Activated naive CD8-positive, alpha-beta T cell treated with anti-CD3 and anti-CD28 coated beads for 36 hours (primary cell): ENCODE results near the gene ABCF2. TPM values are rescaled to one million over a fixed set of nuclear protein-coding genes. Genes with fewer than 3 reads are reported as not detected.

Experiments used
- DNase-seq: peaks from one replicate; pipeline ENCODE4 v3.0.0; 2021
- H3K27ac Mint-ChIP-seq: one replicate; pipeline ENCODE4 v1.8.0; 2022; ENCODE audit warnings: mild to moderate bottlenecking, moderate library complexity, mixed read lengths
- H3K27me3 Mint-ChIP-seq: one replicate; pipeline ENCODE4 v1.8.0; 2022; ENCODE audit warnings: mild to moderate bottlenecking, mixed read lengths
- H3K36me3 Mint-ChIP-seq: one replicate; pipeline ENCODE4 v1.8.0; 2021; ENCODE audit warnings: mild to moderate bottlenecking, mixed read lengths
- H3K4me1 Mint-ChIP-seq: one replicate; pipeline ENCODE4 v1.8.0; 2021; ENCODE audit warnings: mixed read lengths
- H3K4me3 Mint-ChIP-seq: one replicate; pipeline ENCODE4 v1.8.0; 2022; ENCODE audit warnings: mild to moderate bottlenecking, moderate library complexity, mixed read lengths
- H3K9me3 Mint-ChIP-seq: one replicate; pipeline ENCODE4 v1.8.0; 2022; ENCODE audit warnings: mixed read lengths
- total RNA-seq, 2 experiments: library from RNA; stranded (reverse); gene quantifications; one replicate each; pipeline ENCODE4 v1.2.3, GENCODE V29; 2021

Gene ABCF2
- total RNA-seq, 2 experiments from 2014 or later = 85.2 to 87.5 TPM

- H3K4me1 Mint-ChIP-seq = peaks cover 19% of the 10 kb centered on the region
- H3K36me3 Mint-ChIP-seq = peaks cover 11% of the 10 kb centered on the region
- no peaks in the 10 kb centered on the region for H3K9me3 Mint-ChIP-seq
- no peak for DNase-seq
- no peak overlapping the region for H3K4me3 Mint-ChIP-seq
- no peak overlapping the region for H3K27ac Mint-ChIP-seq
- H3K27me3 Mint-ChIP-seq = peaks cover 5% of the 10 kb centered on the region
Observed at GRCh38 chr7:151239837-151240459, 12.9 kb upstream of the ABCF2 start.

- Mint-ChIP-seq H3K4me1 (peaks cover 21% of the 10 kb centered on the region), H3K36me3 (peaks cover 12% of the 10 kb centered on the region), H3K27ac (no peak overlapping the region), H3K4me3 (no peak overlapping the region), H3K9me3 (no peaks in the 10 kb centered on the region), H3K27me3 (no peaks in the 10 kb centered on the region)
- DNase-seq = no peak
Observed at GRCh38 chr7:151238924-151239836, 12.2 kb upstream of the ABCF2 start.

GRCh38 chr7:151238190-151238810 lies 11.3 kb upstream of the ABCF2 start:
- Mint-ChIP-seq H3K27me3 (no peaks in the 10 kb centered on the region), H3K4me3 (no peak overlapping the region), H3K27ac (no peak overlapping the region), H3K36me3 (peaks cover 18% of the 10 kb centered on the region), H3K4me1 (peaks cover 22% of the 10 kb centered on the region), H3K9me3 (no peaks in the 10 kb centered on the region)
- no peak for DNase-seq

GRCh38 chr7:151237244-151238189 lies 10.5 kb upstream of the ABCF2 start:
- Mint-ChIP-seq H3K4me1 (peaks cover 18% of the 10 kb centered on the region), H3K27ac (no peak overlapping the region), H3K27me3 (no peaks in the 10 kb centered on the region), H3K9me3 (no peaks in the 10 kb centered on the region), H3K36me3 (peaks cover 25% of the 10 kb centered on the region), H3K4me3 (no peak overlapping the region)
- no peak for DNase-seq

- Mint-ChIP-seq H3K9me3 (no peaks in the 10 kb centered on the region), H3K4me3 (no peak overlapping the region), H3K27ac (no peak overlapping the region), H3K4me1 (peaks cover 25% of the 10 kb centered on the region), H3K27me3 (no peaks in the 10 kb centered on the region), H3K36me3 (peaks cover 25% of the 10 kb centered on the region)
- DNase-seq = no peak
Observed at GRCh38 chr7:151236406-151236805, 9.4 kb upstream of the ABCF2 start.

- peaks cover 27% of the 10 kb centered on the region for H3K4me1 Mint-ChIP-seq
Observed at GRCh38 chr7:151235091-151235787, 8.2 kb upstream of the ABCF2 start.

GRCh38 chr7:151233804-151234203 lies 6.8 kb upstream of the ABCF2 start:
- Mint-ChIP-seq H3K4me1 (peaks cover 27% of the 10 kb centered on the region), H3K27me3 (no peaks in the 10 kb centered on the region), H3K9me3 (no peaks in the 10 kb centered on the region), H3K36me3 (peaks cover 21% of the 10 kb centered on the region), H3K27ac (peak overlapping the region; percentile 100), H3K4me3 (peak overlapping the region; percentile 100)
- no peak for DNase-seq

More at GRCh38 chr7:151235091-151235787, 8.2 kb upstream of the ABCF2 start:
- peaks cover 25% of the 10 kb centered on the region for H3K36me3 Mint-ChIP-seq
- H3K27me3 Mint-ChIP-seq = no peaks in the 10 kb centered on the region
- DNase-seq = no peak
- H3K9me3 Mint-ChIP-seq = no peaks in the 10 kb centered on the region
- H3K4me3 Mint-ChIP-seq = no peak overlapping the region
- H3K27ac Mint-ChIP-seq = peak overlapping the region; percentile 48

- peaks cover 28% of the 10 kb centered on the region for H3K4me1 Mint-ChIP-seq
- peak overlapping the region; percentile 100 for H3K4me3 Mint-ChIP-seq
- H3K27ac Mint-ChIP-seq = peak overlapping the region; percentile 100
- H3K27me3 Mint-ChIP-seq = no peaks in the 10 kb centered on the region
- peaks cover 21% of the 10 kb centered on the region for H3K36me3 Mint-ChIP-seq
- DNase-seq = peak; percentile 80
- H3K9me3 Mint-ChIP-seq = no peaks in the 10 kb centered on the region
Observed at GRCh38 chr7:151232917-151233701, 6.1 kb upstream of the ABCF2 start.

- peak; percentile 92 for DNase-seq
- no peaks in the 10 kb centered on the region for H3K27me3 Mint-ChIP-seq
- peaks cover 34% of the 10 kb centered on the region for H3K4me1 Mint-ChIP-seq
- peak within 1 kb of the TSS; percentile 100 for H3K4me3 Mint-ChIP-seq
- peaks cover 21% of the 10 kb centered on the region for H3K36me3 Mint-ChIP-seq
- peak within 1 kb of the TSS; percentile 100 for H3K27ac Mint-ChIP-seq
- H3K9me3 Mint-ChIP-seq = no peaks in the 10 kb centered on the region
Observed at GRCh38 chr7:151232091-151232916, 5.3 kb upstream of the ABCF2 start, which contains the start of gene CHPF2. Gene CHPF2, plus strand, starts transcription at chr7:151232483. Its CDS starts 1,529 bp downstream, at chr7:151234012.

GRCh38 chr7:151231080-151231479 lies 4.1 kb upstream of the ABCF2 start:
- Mint-ChIP-seq H3K9me3 (no peaks in the 10 kb centered on the region), H3K36me3 (peaks cover 25% of the 10 kb centered on the region), H3K4me3 (no peak overlapping the region), H3K27ac (no peak overlapping the region), H3K4me1 (peaks cover 40% of the 10 kb centered on the region), H3K27me3 (no peaks in the 10 kb centered on the region)
- no peak for DNase-seq

- DNase-seq = no peak
- peaks cover 39% of the 10 kb centered on the region for H3K36me3 Mint-ChIP-seq
- H3K4me3 Mint-ChIP-seq = no peak overlapping the region
- no peak overlapping the region for H3K27ac Mint-ChIP-seq
- no peaks in the 10 kb centered on the region for H3K27me3 Mint-ChIP-seq
- H3K4me1 Mint-ChIP-seq = peaks cover 48% of the 10 kb centered on the region
- H3K9me3 Mint-ChIP-seq = no peaks in the 10 kb centered on the region
Observed at GRCh38 chr7:151229249-151229648, 2.2 kb upstream of the ABCF2 start.

GRCh38 chr7:151228024-151228866 lies 1.2 kb upstream of the ABCF2 start:
- Mint-ChIP-seq H3K4me3 (peak overlapping the region; percentile 100), H3K27me3 (no peaks in the 10 kb centered on the region), H3K36me3 (peaks cover 37% of the 10 kb centered on the region), H3K9me3 (no peaks in the 10 kb centered on the region), H3K4me1 (peaks cover 41% of the 10 kb centered on the region), H3K27ac (peak overlapping the region; percentile 78)
- no peak for DNase-seq
